Bronchial epithelial cell (primary cell): ENCODE data around the gene TRIM46. TPM values are rescaled to one million over a fixed set of nuclear protein-coding genes. Genes with fewer than 3 reads are reported as not detected.
A peak's percentile ranks its signal among the peaks of the same experiment; 100 is the strongest.

Experiments used
- DNase-seq: peaks from one replicate; pipeline ENCODE4 v3.0.0-alpha.2; 2010; ENCODE audit warnings: low read depth
- FAIRE-seq: peaks from 2 replicates; lab custom pipeline; 2011; peaks lifted over from hg19 to GRCh38; lab: Jason Lieb, UNC
- H3K27me3 ChIP-seq: 2 replicates; pipeline ENCODE4 v1.5.1; 2011; ENCODE audit warnings: low read length; ENCODE audit not compliant: control insufficient read depth, insufficient read depth
- H3K36me3 ChIP-seq: 2 replicates; pipeline ENCODE4 v1.5.1; 2011; ENCODE audit warnings: low read length; ENCODE audit not compliant: control insufficient read depth, insufficient read depth
- H3K4me3 ChIP-seq: 2 replicates; pipeline ENCODE4 v1.5.1; 2011; ENCODE audit warnings: mild to moderate bottlenecking, low read depth, low read length, control low read depth
- CTCF ChIP-seq: IDR thresholded peaks from 2 replicates; pipeline ENCODE4 v1.5.1; 2011; ENCODE audit warnings: mild to moderate bottlenecking, moderate library complexity, low read length, control low read depth, inconsistent platforms; ENCODE audit not compliant: insufficient read depth, severe bottlenecking
- total RNA-seq: library from RNA; depleted of rRNA; stranded (reverse); fragments of >200 nt; gene quantifications from 2 replicates; pipeline ENCODE4 v1.2.1, GENCODE V29; 2014

The TRIM46 gene
- total RNA-seq, 1 donor from 2014 or later, result 0.26 TPM

GRCh38 chr1:155199792-155200191, 26.1 kb downstream of the TRIM46 start:
- peak; percentile 64 for FAIRE-seq
- TF ChIP-seq CTCF, result no peak
- Histone ChIP-seq H3K27me3 (no peaks in the 10 kb centered on the region), H3K4me3 (no peak overlapping the region), H3K36me3 (peaks cover 9% of the 10 kb centered on the region)
- no peak for DNase-seq

GRCh38 chr1:155200920-155201319, 27.3 kb downstream of the TRIM46 start:
- peaks cover 9% of the 10 kb centered on the region for H3K36me3 ChIP-seq

GRCh38 chr1:155202198-155202597, 28.5 kb downstream of the TRIM46 start:
- TF ChIP-seq CTCF, result no peak
- Histone ChIP-seq H3K4me3 (no peak overlapping the region), H3K36me3 (peaks cover 12% of the 10 kb centered on the region), H3K27me3 (no peaks in the 10 kb centered on the region)
- no peak for FAIRE-seq
- DNase-seq, result no peak

More at GRCh38 chr1:155200920-155201319, 27.3 kb downstream of the TRIM46 start:
- FAIRE-seq, result no peak
- DNase-seq, result no peak
- Histone ChIP-seq H3K4me3 (no peak overlapping the region), H3K27me3 (no peaks in the 10 kb centered on the region)
- no peak for TF ChIP-seq CTCF

- no peak overlapping the region for H3K4me3 ChIP-seq
Observed at GRCh38 chr1:155202731-155203515, 29.3 kb downstream of the TRIM46 start.

GRCh38 chr1:155205035-155205434, 31.4 kb downstream of the TRIM46 start:
- Histone ChIP-seq H3K4me3 (no peak overlapping the region), H3K36me3 (peaks cover 3% of the 10 kb centered on the region), H3K27me3 (no peaks in the 10 kb centered on the region)
- no peak for TF ChIP-seq CTCF
- DNase-seq, result no peak
- no peak for FAIRE-seq

More at GRCh38 chr1:155202731-155203515, 29.3 kb downstream of the TRIM46 start:
- no peak for DNase-seq
- no peak for TF ChIP-seq CTCF
- Histone ChIP-seq H3K27me3 (no peaks in the 10 kb centered on the region), H3K36me3 (peaks cover 6% of the 10 kb centered on the region)
- FAIRE-seq, result peak; percentile 83
